HEK293 (cell line): ENCODE data around the gene ARHGAP4.

ENCODE experiments used
- CTCF ChIA-PET: fragments of 350-600 bp; formaldehyde crosslinking; extraction: SDS; loops from one replicate; lab custom pipeline; 2021; ENCODE audit warnings: antibody characterized with exemption; lab: Yijun Ruan, JAX
- POLR2A ChIA-PET: fragments of 300-600 bp; formaldehyde crosslinking; extraction: SDS; loops from one replicate; lab custom pipeline; 2020; ENCODE audit warnings: antibody characterized with exemption, inconsistent platforms; lab: Yijun Ruan, JAX
- H3K27ac ChIP-seq: fragments of 200-500 bp; sonication (Bioruptor generic); 2 replicates; pipeline ENCODE4 v1.5.1; 2014; ENCODE audit warnings: low read depth, low read length, control low read depth, inconsistent platforms; ENCODE audit errors: extremely low read depth
- H3K36me3 ChIP-seq, 2 experiments: fragments of 200-500 bp in 1 of 2; sonication (Bioruptor generic) in 1 of 2; 1 replicate in 1 of 2; 2 replicates in 1 of 2; pipeline ENCODE4 v1.5.1; 2014 to 2017; ENCODE audit warnings: inconsistent platforms in 2 of 2, low read length in 2 of 2; ENCODE audit not compliant: control insufficient read depth in 2 of 2, insufficient read depth in 1 of 2
- H3K4me1 ChIP-seq: fragments of 200-500 bp; sonication (Bioruptor generic); 2 replicates; pipeline ENCODE4 v1.5.1; 2014; ENCODE audit warnings: mild to moderate bottlenecking, low read length, inconsistent platforms; ENCODE audit not compliant: control insufficient read depth, insufficient read depth
- H3K4me3 ChIP-seq: 2 replicates; pipeline ENCODE4 v1.5.1; 2011; ENCODE audit warnings: low read depth, mild to moderate bottlenecking, control low read depth, low read length, moderate library complexity
- H3K9me3 ChIP-seq: fragments of 200-500 bp; sonication (Bioruptor generic); 2 replicates; pipeline ENCODE4 v1.5.1; 2014; ENCODE audit warnings: low read depth, low read length, inconsistent platforms; ENCODE audit not compliant: control insufficient read depth, insufficient read depth
- KLF7 ChIP-seq: fragments of 450-650 bp; formaldehyde crosslinking; IDR thresholded peaks from 2 replicates; pipeline ENCODE4 v1.5.1; 2016; ENCODE audit warnings: missing biosample characterization, missing genetic modification characterization, borderline replicate concordance
- KLF8 ChIP-seq: fragments of 450-650 bp; formaldehyde crosslinking; IDR thresholded peaks from 2 replicates; pipeline ENCODE4 v1.5.1; 2016; ENCODE audit warnings: missing biosample characterization, missing genetic modification characterization
- MEIS1 ChIP-seq: sonication (generic); formaldehyde crosslinking; IDR thresholded peaks from 2 replicates; pipeline ENCODE4 v1.8.1; 2022; ENCODE audit warnings: missing genetic modification reagents, mild to moderate bottlenecking, borderline replicate concordance
- PATZ1 ChIP-seq: fragments of 450-650 bp; formaldehyde crosslinking; IDR thresholded peaks from 2 replicates; pipeline ENCODE4 v1.5.1; 2016; ENCODE audit warnings: missing biosample characterization, missing genetic modification characterization
- PBX3 ChIP-seq: sonication (generic); formaldehyde crosslinking; IDR thresholded peaks from 2 replicates; pipeline ENCODE4 v1.8.1; 2022; ENCODE audit warnings: mild to moderate bottlenecking, moderate library complexity, missing genetic modification reagents
- ZFP69B ChIP-seq: fragments of 450-650 bp; formaldehyde crosslinking; IDR thresholded peaks from 2 replicates; pipeline ENCODE4 v1.5.1; 2016; ENCODE audit warnings: missing biosample characterization, missing genetic modification characterization
- ZNF155 ChIP-seq: fragments of 450-650 bp; formaldehyde crosslinking; IDR thresholded peaks from 2 replicates; pipeline ENCODE4 v1.5.1; 2016; ENCODE audit warnings: missing biosample characterization, missing genetic modification characterization
- ZNF169 ChIP-seq: fragments of 450-650 bp; formaldehyde crosslinking; IDR thresholded peaks from 2 replicates; pipeline ENCODE4 v1.5.1; 2016; ENCODE audit warnings: missing biosample characterization, missing genetic modification characterization
- ZNF211 ChIP-seq: fragments of 450-650 bp; formaldehyde crosslinking; IDR thresholded peaks from 2 replicates; pipeline ENCODE4 v1.5.1; 2016; ENCODE audit warnings: low read depth, missing biosample characterization, missing genetic modification characterization
- ZNF274 ChIP-seq, 2 experiments: fragments of 200-500 bp in 1 of 2; fragments of 450-650 bp in 1 of 2; sonication (Bioruptor generic) in 1 of 2; formaldehyde crosslinking in 1 of 2; IDR thresholded peaks; 2 replicates each; pipeline versions ENCODE4 v1.5.1 to v1.6.1; 2014 to 2016; ENCODE audit warnings: borderline replicate concordance in 1 of 2, inconsistent platforms in 1 of 2, low read length in 1 of 2, missing biosample characterization in 1 of 2, missing genetic modification characterization in 1 of 2
- ZNF335 ChIP-seq: fragments of 450-650 bp; formaldehyde crosslinking; conservative IDR thresholded peaks from 2 replicates; pipeline ENCODE4 v1.5.1; 2016; ENCODE audit warnings: missing biosample characterization, missing genetic modification characterization
- ZNF423 ChIP-seq: fragments of 450-650 bp; formaldehyde crosslinking; IDR thresholded peaks from 2 replicates; pipeline ENCODE4 v1.5.1; 2016; ENCODE audit warnings: missing biosample characterization, missing genetic modification characterization
- ZNF518A ChIP-seq: fragments of 450-650 bp; formaldehyde crosslinking; conservative IDR thresholded peaks from 2 replicates; pipeline ENCODE4 v1.5.1; 2016; ENCODE audit warnings: low read depth, missing biosample characterization, missing genetic modification characterization
- ZNF600 ChIP-seq: fragments of 450-650 bp; formaldehyde crosslinking; IDR thresholded peaks from 2 replicates; pipeline ENCODE4 v1.5.1; 2016; ENCODE audit warnings: missing biosample characterization, missing genetic modification characterization
- ZNF660 ChIP-seq: fragments of 450-650 bp; IDR thresholded peaks from 2 replicates; pipeline ENCODE4 v1.5.1; 2018; ENCODE audit warnings: missing biosample characterization, mild to moderate bottlenecking, missing genetic modification characterization
- ZNF677 ChIP-seq: fragments of 450-650 bp; IDR thresholded peaks from 2 replicates; pipeline ENCODE4 v1.5.0; 2018; ENCODE audit warnings: missing biosample characterization, mild to moderate bottlenecking, missing genetic modification characterization, moderate library complexity
- ZSCAN4 ChIP-seq: fragments of 450-650 bp; formaldehyde crosslinking; IDR thresholded peaks from 2 replicates; pipeline ENCODE4 v1.5.1; 2017; ENCODE audit warnings: missing biosample characterization, missing genetic modification characterization

The ARHGAP4 gene

GRCh38 chrX:153974726-153975286 is 48.7 kb upstream of the ARHGAP4 start (continued):
- TF ChIP-seq ZFP69B, result peak; percentile 53; the same call in 1 of the 2 replicates

- Histone ChIP-seq H3K4me1 (peaks cover 6% of the 10 kb centered on the region; the same call in 1 of the 2 replicates), H3K36me3 (no peaks in the 10 kb centered on the region), H3K4me3 (no peak overlapping the region), H3K9me3 (no peaks in the 10 kb centered on the region), H3K27ac (peak overlapping the region; percentile 99; the same call in 1 of the 2 replicates)
- CTCF ChIA-PET, result interaction anchor here (0.6 to 2.2 kb wide), 3 partner anchors 27 to 39 kb away, joined by 3 to 5 read pairs (median 3); no protein-coding TSS in a partner anchor
- POLR2A ChIA-PET, result interaction anchor here (0.6 to 1.7 kb wide), 3 partner anchors 40 to 195 kb away, joined by 4 to 10 read pairs (median 6); no protein-coding TSS in a partner anchor
- TF ChIP-seq ZNF335 (tag by site-specific recombination) (peak; percentile 99), MEIS1 (CRISPR knock-in tag) (0 out of 2 replicates have a peak, but pooled peaks have one; percentile 16), PBX3 (CRISPR knock-in tag) (0 out of 2 replicates have a peak, but pooled peaks have one; percentile 34), ZNF600 (tag by site-specific recombination) (0 out of 2 replicates have a peak, but pooled peaks have one; percentile 17), ZNF518A (tag by site-specific recombination) (no peak)
Observed at GRCh38 chrX:153974003-153974725, 48.1 kb upstream of the ARHGAP4 start.

- peaks cover 0 to 4% of the 10 kb centered on the region in 2 experiments; a peak in 1 of 3 replicates for H3K36me3 ChIP-seq
- ChIA-PET POLR2A (interaction anchor here (0.8 to 4.6 kb wide), 10 partner anchors 8 to 50 kb away, joined by 3 to 67 read pairs (median 8); partner anchors contain the start of gene NAA10), CTCF (interaction anchor here (0.7 to 2.2 kb wide), 3 partner anchors 9 to 31 kb away, joined by 3 to 5 read pairs (median 3); no protein-coding TSS in a partner anchor)
- no peaks in the 10 kb centered on the region for H3K9me3 ChIP-seq
- H3K4me3 ChIP-seq, result peak overlapping the region; percentile 95
- H3K27ac ChIP-seq, result peak overlapping the region; percentile 99
- peaks cover 6% of the 10 kb centered on the region for H3K4me1 ChIP-seq
- TF ChIP-seq PATZ1 (tag by site-specific recombination) (peak; percentile 32; the same call in 1 of the 2 replicates), KLF7 (tag by site-specific recombination) (no peak), ZNF600 (tag by site-specific recombination) (peak; percentile 39; the same call in 1 of the 2 replicates), ZNF660 (tag by site-specific recombination) (0 out of 2 replicates have a peak, but pooled peaks have one; percentile 6), ZSCAN4 (tag by site-specific recombination) (peak; percentile 87), ZNF274 (IDR thresholded peaks at IDR 0.05; ENCODE audit: low read length) (no peak), ZNF274 (tag by site-specific recombination; IDR thresholded peaks at IDR 0.05; ENCODE audit: borderline replicate concordance) (no peak), ZNF211 (no peak), KLF8 (no peak), ZNF155 (tag by site-specific recombination) (no peak), ZNF677 (no peak), ZNF169 (tag by site-specific recombination) (no peak), ZNF423 (tag by site-specific recombination) (0 out of 2 replicates have a peak, but pooled peaks have one; percentile 24)
Observed at GRCh38 chrX:153973127-153974002, 47.3 kb upstream of the ARHGAP4 start.
